Neural cell (in vitro differentiated cells): ENCODE measurements around the gene CLEC12A. TPM values are rescaled to one million over a fixed set of nuclear protein-coding genes. Genes with fewer than 3 reads are reported as not detected.

Source experiments
- H2AFZ ChIP-seq: fragments of 200-600, 300-800 bp; sonication (generic), shearing (Covaris generic); 2 replicates; pipeline ENCODE4 v1.6.0; 2014; ENCODE audit warnings: low read depth, mild to moderate bottlenecking, antibody characterized with exemption, low read length, moderate library complexity
- H3F3A ChIP-seq: fragments of 200-600 bp; shearing (Covaris generic); 2 replicates; pipeline ENCODE4 v1.6.1; 2016; ENCODE audit warnings: mild to moderate bottlenecking, moderate library complexity, mixed read lengths, antibody characterized with exemption, low read length; ENCODE audit not compliant: insufficient read depth, poor library complexity, severe bottlenecking
- H3K27ac ChIP-seq: fragments of 200-600, 300-800 bp; sonication (generic), shearing (Covaris generic); 2 replicates; pipeline ENCODE4 v1.5.1; 2014; ENCODE audit warnings: mild to moderate bottlenecking, low read length, moderate library complexity
- H3K27me3 ChIP-seq: fragments of 300-800, 200-600 bp; sonication (generic), shearing (Covaris generic); 2 replicates; pipeline ENCODE4 v1.6.0; 2014; ENCODE audit warnings: mild to moderate bottlenecking, low read depth, low read length, moderate library complexity; ENCODE audit not compliant: insufficient read depth
- H3K36me3 ChIP-seq: fragments of 300-800, 200-600 bp; sonication (generic), shearing (Covaris generic); 2 replicates; pipeline ENCODE4 v1.5.1; 2014; ENCODE audit warnings: mild to moderate bottlenecking, antibody characterized with exemption, low read length, moderate library complexity; ENCODE audit not compliant: insufficient read depth
- H3K4me2 ChIP-seq: fragments of 300-800, 200-600 bp; sonication (generic), shearing (Covaris generic); 2 replicates; pipeline ENCODE4 v1.6.0; 2014; ENCODE audit warnings: mild to moderate bottlenecking, low read length
- H3K4me3 ChIP-seq: fragments of 300-800, 200-600 bp; sonication (generic), shearing (Covaris generic); 2 replicates; pipeline ENCODE4 v1.5.1; 2014; ENCODE audit warnings: mild to moderate bottlenecking, low read length, moderate library complexity
- H3K79me2 ChIP-seq: fragments of 200-600 bp; shearing (Covaris generic); replicated peaks from 2 replicates; pipeline ENCODE4 v1.6.0; 2014; ENCODE audit warnings: mild to moderate bottlenecking, low read length, moderate library complexity; ENCODE audit not compliant: insufficient read depth
- H3K9ac ChIP-seq: fragments of 300-800, 200-600 bp; sonication (generic), shearing (Covaris generic); 2 replicates; pipeline ENCODE4 v1.6.1; 2016; ENCODE audit warnings: mild to moderate bottlenecking, low read length, mixed read lengths
- H3K9me2 ChIP-seq: fragments of 200-600 bp; shearing (Covaris generic); 2 replicates; pipeline ENCODE4 v1.6.1; 2016; ENCODE audit warnings: mild to moderate bottlenecking, low read length, mixed read lengths; ENCODE audit not compliant: insufficient read depth
- H3K9me3 ChIP-seq: fragments of 200-600, 300-800 bp; sonication (generic), shearing (Covaris generic); 2 replicates; pipeline ENCODE4 v1.6.1; 2016; ENCODE audit warnings: mild to moderate bottlenecking, mixed run types, low read length, moderate library complexity, mixed read lengths
- H4K20me1 ChIP-seq: fragments of 200-600 bp; shearing (Covaris generic); 2 replicates; pipeline ENCODE4 v1.6.1; 2016; ENCODE audit warnings: mild to moderate bottlenecking, mixed run types; ENCODE audit not compliant: insufficient read depth
- EP300 ChIP-seq: fragments of 450-650 bp; conservative IDR thresholded peaks from 2 replicates; pipeline ENCODE4 v1.6.1; 2014; ENCODE audit warnings: antibody characterized with exemption, mild to moderate bottlenecking, moderate library complexity; ENCODE audit not compliant: poor library complexity, severe bottlenecking
- EZH2 ChIP-seq: fragments of 200-600, 300-800 bp; shearing (Covaris generic), sonication (generic); IDR thresholded peaks from 2 replicates; pipeline ENCODE4 v1.6.1; 2014; ENCODE audit warnings: antibody characterized with exemption, low read length, borderline replicate concordance, mild to moderate bottlenecking; ENCODE audit not compliant: insufficient read depth, poor library complexity, severe bottlenecking
- MXI1 ChIP-seq: fragments of 450-650 bp; conservative IDR thresholded peaks from 2 replicates; pipeline ENCODE4 v1.6.1; 2014; ENCODE audit warnings: antibody characterized with exemption, mild to moderate bottlenecking; ENCODE audit not compliant: poor library complexity, severe bottlenecking
- POLR2AphosphoS5 ChIP-seq: IDR thresholded peaks from 2 replicates; pipeline ENCODE4 v1.6.1; 2012
- RAD21 ChIP-seq: fragments of 450-650 bp; conservative IDR thresholded peaks from 2 replicates; pipeline ENCODE4 v1.6.1; 2014; ENCODE audit warnings: antibody characterized with exemption, mild to moderate bottlenecking, moderate library complexity
- SMC3 ChIP-seq: fragments of 450-650 bp; conservative IDR thresholded peaks from 2 replicates; pipeline ENCODE4 v1.6.1; 2014; ENCODE audit warnings: antibody characterized with exemption, mild to moderate bottlenecking, moderate library complexity; ENCODE audit not compliant: poor library complexity
- TAF1 ChIP-seq: IDR thresholded peaks from 2 replicates; pipeline ENCODE4 v1.6.1; 2012; ENCODE audit warnings: low read depth
- polyA plus RNA-seq: library from polyadenylated mRNA; depleted of rRNA; stranded (reverse); fragments of >200 nt; gene quantifications from 2 replicates; pipeline ENCODE4 v1.2.3, GENCODE V29; 2014
- TF ChIP-seq, protein P1 (sequence below): fragments of 450-650 bp; IDR thresholded peaks from 2 replicates; pipeline ENCODE4 v1.5.1; 2014; ENCODE audit warnings: antibody characterized with exemption, mild to moderate bottlenecking, moderate library complexity; ENCODE audit not compliant: poor library complexity, severe bottlenecking
- TF ChIP-seq, protein P2 (sequence below): IDR thresholded peaks from 2 replicates; pipeline ENCODE4 v1.6.1; 2012; ENCODE audit warnings: borderline replicate concordance

CLEC12A gene
- polyA plus RNA-seq, 1 donor from 2014 or later = not detected

DNA sequence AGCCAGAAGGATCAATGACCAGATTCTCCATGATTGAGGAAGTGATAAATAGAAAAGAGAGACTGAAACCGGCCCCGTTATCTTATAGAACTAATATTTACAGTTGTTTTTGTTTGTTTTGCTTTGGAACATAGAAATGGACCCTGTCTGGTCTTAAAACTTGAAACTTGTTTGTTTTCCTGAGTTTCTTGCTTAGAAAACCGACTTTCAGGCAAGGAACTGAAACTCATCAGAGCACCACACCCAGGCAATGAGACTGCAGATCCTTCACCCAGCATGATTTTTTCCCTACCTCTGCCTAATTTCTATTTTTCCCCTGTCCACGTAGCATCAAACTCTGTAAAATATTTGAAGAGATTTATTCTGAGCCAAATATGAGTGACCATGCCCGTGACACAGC lies 10.6 kb upstream of the CLEC12A start:
- Histone ChIP-seq H3K4me3 (no peak overlapping the region), H3K4me2 (no peak overlapping the region), H3K79me2 (no peaks in the 10 kb centered on the region), H3K27ac (no peak overlapping the region), H3F3A (no peaks in the 10 kb centered on the region), H3K27me3 (no peaks in the 10 kb centered on the region), H2AFZ (no peak overlapping the region), H3K9me2 (no peaks in the 10 kb centered on the region), H3K9ac (no peak overlapping the region), H3K36me3 (no peaks in the 10 kb centered on the region), H3K9me3 (no peaks in the 10 kb centered on the region), H4K20me1 (no peaks in the 10 kb centered on the region)
- TF ChIP-seq EZH2 (no peak), POLR2AphosphoS5 (no peak), EP300 (no peak), TAF1 (no peak), SMC3 (no peak), MXI1 (no peak), RAD21 (no peak)
- TF ChIP-seq, protein P1, sequence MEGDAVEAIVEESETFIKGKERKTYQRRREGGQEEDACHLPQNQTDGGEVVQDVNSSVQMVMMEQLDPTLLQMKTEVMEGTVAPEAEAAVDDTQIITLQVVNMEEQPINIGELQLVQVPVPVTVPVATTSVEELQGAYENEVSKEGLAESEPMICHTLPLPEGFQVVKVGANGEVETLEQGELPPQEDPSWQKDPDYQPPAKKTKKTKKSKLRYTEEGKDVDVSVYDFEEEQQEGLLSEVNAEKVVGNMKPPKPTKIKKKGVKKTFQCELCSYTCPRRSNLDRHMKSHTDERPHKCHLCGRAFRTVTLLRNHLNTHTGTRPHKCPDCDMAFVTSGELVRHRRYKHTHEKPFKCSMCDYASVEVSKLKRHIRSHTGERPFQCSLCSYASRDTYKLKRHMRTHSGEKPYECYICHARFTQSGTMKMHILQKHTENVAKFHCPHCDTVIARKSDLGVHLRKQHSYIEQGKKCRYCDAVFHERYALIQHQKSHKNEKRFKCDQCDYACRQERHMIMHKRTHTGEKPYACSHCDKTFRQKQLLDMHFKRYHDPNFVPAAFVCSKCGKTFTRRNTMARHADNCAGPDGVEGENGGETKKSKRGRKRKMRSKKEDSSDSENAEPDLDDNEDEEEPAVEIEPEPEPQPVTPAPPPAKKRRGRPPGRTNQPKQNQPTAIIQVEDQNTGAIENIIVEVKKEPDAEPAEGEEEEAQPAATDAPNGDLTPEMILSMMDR = no peak
- TF ChIP-seq, protein P2, sequence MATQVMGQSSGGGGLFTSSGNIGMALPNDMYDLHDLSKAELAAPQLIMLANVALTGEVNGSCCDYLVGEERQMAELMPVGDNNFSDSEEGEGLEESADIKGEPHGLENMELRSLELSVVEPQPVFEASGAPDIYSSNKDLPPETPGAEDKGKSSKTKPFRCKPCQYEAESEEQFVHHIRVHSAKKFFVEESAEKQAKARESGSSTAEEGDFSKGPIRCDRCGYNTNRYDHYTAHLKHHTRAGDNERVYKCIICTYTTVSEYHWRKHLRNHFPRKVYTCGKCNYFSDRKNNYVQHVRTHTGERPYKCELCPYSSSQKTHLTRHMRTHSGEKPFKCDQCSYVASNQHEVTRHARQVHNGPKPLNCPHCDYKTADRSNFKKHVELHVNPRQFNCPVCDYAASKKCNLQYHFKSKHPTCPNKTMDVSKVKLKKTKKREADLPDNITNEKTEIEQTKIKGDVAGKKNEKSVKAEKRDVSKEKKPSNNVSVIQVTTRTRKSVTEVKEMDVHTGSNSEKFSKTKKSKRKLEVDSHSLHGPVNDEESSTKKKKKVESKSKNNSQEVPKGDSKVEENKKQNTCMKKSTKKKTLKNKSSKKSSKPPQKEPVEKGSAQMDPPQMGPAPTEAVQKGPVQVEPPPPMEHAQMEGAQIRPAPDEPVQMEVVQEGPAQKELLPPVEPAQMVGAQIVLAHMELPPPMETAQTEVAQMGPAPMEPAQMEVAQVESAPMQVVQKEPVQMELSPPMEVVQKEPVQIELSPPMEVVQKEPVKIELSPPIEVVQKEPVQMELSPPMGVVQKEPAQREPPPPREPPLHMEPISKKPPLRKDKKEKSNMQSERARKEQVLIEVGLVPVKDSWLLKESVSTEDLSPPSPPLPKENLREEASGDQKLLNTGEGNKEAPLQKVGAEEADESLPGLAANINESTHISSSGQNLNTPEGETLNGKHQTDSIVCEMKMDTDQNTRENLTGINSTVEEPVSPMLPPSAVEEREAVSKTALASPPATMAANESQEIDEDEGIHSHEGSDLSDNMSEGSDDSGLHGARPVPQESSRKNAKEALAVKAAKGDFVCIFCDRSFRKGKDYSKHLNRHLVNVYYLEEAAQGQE = no peak

DNA sequence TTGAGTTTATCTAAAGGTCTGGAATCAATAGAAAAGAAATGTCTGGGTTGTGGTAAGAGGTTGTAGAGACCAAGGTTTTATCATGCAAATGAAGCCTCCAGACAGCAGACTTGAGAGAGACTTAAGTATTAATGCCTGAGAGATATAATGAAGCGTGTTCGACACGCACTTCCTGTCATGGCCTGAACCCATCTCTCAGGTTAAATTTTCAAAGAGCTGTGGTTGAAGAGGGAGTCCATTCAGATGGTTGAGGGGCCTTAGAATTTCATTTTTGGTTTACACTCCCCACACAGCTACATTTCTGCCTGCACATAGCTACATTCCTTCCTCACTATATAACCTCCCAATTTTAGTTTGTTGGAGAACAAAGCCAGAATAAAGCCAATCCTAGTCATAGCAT lies 10.1 kb upstream of the CLEC12A start:
- TF ChIP-seq, protein P1 = no peak
- no peak for TF ChIP-seq MXI1
- TF ChIP-seq, protein P2 = no peak
- no peak for TF ChIP-seq EZH2
- TF ChIP-seq RAD21 = no peak
- TF ChIP-seq SMC3 = no peak

More for the DNA sequence above, 10.1 kb upstream of the CLEC12A start:
- no peak overlapping the region for H3K9ac ChIP-seq
- no peak overlapping the region for H3K4me3 ChIP-seq
- no peaks in the 10 kb centered on the region for H3K9me2 ChIP-seq
- H3K36me3 ChIP-seq = no peaks in the 10 kb centered on the region
- no peak overlapping the region for H2AFZ ChIP-seq
- H3F3A ChIP-seq = no peaks in the 10 kb centered on the region
- H4K20me1 ChIP-seq = no peaks in the 10 kb centered on the region
- H3K27ac ChIP-seq = no peak overlapping the region
- H3K9me3 ChIP-seq = no peaks in the 10 kb centered on the region
- no peaks in the 10 kb centered on the region for H3K27me3 ChIP-seq
- no peak overlapping the region for H3K4me2 ChIP-seq
- no peaks in the 10 kb centered on the region for H3K79me2 ChIP-seq
